Measurements from ENCODE around the gene NLRP12. TPM values are rescaled to one million over a fixed set of nuclear protein-coding genes. Genes with fewer than 3 reads are reported as not detected.
"Not testable (repeated sequence)": the region's sequence is repeated elsewhere in the genome, so short reads cannot be mapped to it uniquely, and the experiment has no call there.

Gene NLRP12
- total and polyA plus RNA-seq, 9 donors, result 0.05 to 0.95 (median 0.15) TPM

GRCh38 chr19:53785196-53785889 lies 38.8 kb downstream of the NLRP12 start:
- WGBS, 3 donors, result 46 to 53% (median 53%) methylated on average over 11 of the region's 11 CpGs

GRCh38 chr19:53782698-53783097 lies 41.4 kb downstream of the NLRP12 start:
- no peaks in the 10 kb centered on the region for H3K36me3 ChIP-seq
- H3K4me3 ChIP-seq, result no peak overlapping the region
- intact Hi-C loops (cut with DNase I), result no loop called here
- 63 to 76% (median 74%) methylated on average over 4 of the region's 4 CpGs for WGBS, 3 donors
- TF ChIP-seq, protein P1, sequence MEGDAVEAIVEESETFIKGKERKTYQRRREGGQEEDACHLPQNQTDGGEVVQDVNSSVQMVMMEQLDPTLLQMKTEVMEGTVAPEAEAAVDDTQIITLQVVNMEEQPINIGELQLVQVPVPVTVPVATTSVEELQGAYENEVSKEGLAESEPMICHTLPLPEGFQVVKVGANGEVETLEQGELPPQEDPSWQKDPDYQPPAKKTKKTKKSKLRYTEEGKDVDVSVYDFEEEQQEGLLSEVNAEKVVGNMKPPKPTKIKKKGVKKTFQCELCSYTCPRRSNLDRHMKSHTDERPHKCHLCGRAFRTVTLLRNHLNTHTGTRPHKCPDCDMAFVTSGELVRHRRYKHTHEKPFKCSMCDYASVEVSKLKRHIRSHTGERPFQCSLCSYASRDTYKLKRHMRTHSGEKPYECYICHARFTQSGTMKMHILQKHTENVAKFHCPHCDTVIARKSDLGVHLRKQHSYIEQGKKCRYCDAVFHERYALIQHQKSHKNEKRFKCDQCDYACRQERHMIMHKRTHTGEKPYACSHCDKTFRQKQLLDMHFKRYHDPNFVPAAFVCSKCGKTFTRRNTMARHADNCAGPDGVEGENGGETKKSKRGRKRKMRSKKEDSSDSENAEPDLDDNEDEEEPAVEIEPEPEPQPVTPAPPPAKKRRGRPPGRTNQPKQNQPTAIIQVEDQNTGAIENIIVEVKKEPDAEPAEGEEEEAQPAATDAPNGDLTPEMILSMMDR (IDR thresholded peaks at IDR 0.05), result no peak
- no peak for TF ChIP-seq POLR2A (IDR thresholded peaks at IDR 0.05)
- TF ChIP-seq EP300 (IDR thresholded peaks at IDR 0.05), result no peak
- no peaks in the 10 kb centered on the region for H3K9me3 ChIP-seq
- DNase-seq, result no peak
- no peaks in the 10 kb centered on the region for H3K27me3 ChIP-seq
- H3K27ac ChIP-seq, result no peak overlapping the region
- H3K4me1 ChIP-seq (ENCODE audit: insufficient read depth), result no peaks in the 10 kb centered on the region

More at GRCh38 chr19:53785196-53785889, 38.8 kb downstream of the NLRP12 start:
- TF ChIP-seq POLR2A (IDR thresholded peaks at IDR 0.05) (no peak), EP300 (IDR thresholded peaks at IDR 0.05) (no peak)
- TF ChIP-seq, protein P1 (IDR thresholded peaks at IDR 0.05), result no peak
- intact Hi-C loops (cut with DNase I), result no loop called here
- H3K4me3 ChIP-seq, result no peak overlapping the region
- no peaks in the 10 kb centered on the region for H3K4me1 ChIP-seq (ENCODE audit: insufficient read depth)
- no peak for DNase-seq
- H3K36me3 ChIP-seq, result no peaks in the 10 kb centered on the region
- H3K27me3 ChIP-seq, result no peaks in the 10 kb centered on the region
- no peak overlapping the region for H3K27ac ChIP-seq
- no peaks in the 10 kb centered on the region for H3K9me3 ChIP-seq

DNA sequence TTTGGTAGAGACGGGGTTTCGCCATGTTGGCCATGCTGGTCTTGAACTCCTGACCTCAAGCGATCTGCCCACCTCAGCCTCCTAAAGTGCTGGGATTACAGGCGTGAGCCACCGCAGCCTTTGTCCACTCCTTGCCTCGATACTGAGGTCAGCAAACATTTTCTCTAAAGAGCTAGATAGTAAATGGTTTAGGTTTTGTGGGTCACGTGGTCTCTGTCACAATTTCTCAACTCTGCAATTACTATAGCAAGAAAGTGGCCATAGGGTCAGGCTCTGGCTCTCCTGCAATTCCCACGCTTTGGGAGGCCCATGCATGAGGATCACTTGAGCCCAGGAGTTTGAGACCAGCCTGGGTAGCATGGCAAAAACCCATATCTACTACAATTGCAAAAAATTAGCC lies 42.8 kb downstream of the NLRP12 start:
- H3K4me1 ChIP-seq (ENCODE audit: insufficient read depth); H3K9me3 ChIP-seq; H3K27me3 ChIP-seq; intact Hi-C loops (cut with DNase I); DNase-seq; H3K27ac ChIP-seq; H3K4me3 ChIP-seq; H3K36me3 ChIP-seq: not testable (repeated sequence)
- WGBS, 3 donors, result 75 to 87% (median 79%) methylated on average over 8 of the region's 8 CpGs

GRCh38 chr19:53780506-53780905 lies 43.6 kb downstream of the NLRP12 start:
- 26 to 48% (median 35%) methylated on average over 1 of the region's 1 CpG for WGBS, 3 donors
- intact Hi-C loops (cut with DNase I), result no loop called here
- no peak overlapping the region for H3K4me3 ChIP-seq
- no peak for DNase-seq
- H3K36me3 ChIP-seq, result no peaks in the 10 kb centered on the region
- H3K4me1 ChIP-seq (ENCODE audit: insufficient read depth), result no peaks in the 10 kb centered on the region
- no peak overlapping the region for H3K27ac ChIP-seq
- no peaks in the 10 kb centered on the region for H3K9me3 ChIP-seq
- TF ChIP-seq POLR2A (IDR thresholded peaks at IDR 0.05), result no peak
- TF ChIP-seq, protein P1 (IDR thresholded peaks at IDR 0.05), result no peak
- TF ChIP-seq EP300 (IDR thresholded peaks at IDR 0.05), result no peak
- no peaks in the 10 kb centered on the region for H3K27me3 ChIP-seq

GRCh38 chr19:53775524-53775923 lies 48.6 kb downstream of the NLRP12 start:
- no peaks in the 10 kb centered on the region for H3K4me1 ChIP-seq (ENCODE audit: insufficient read depth)
- no peak for DNase-seq
- TF ChIP-seq, protein P1 (IDR thresholded peaks at IDR 0.05), result no peak
- no peak for TF ChIP-seq EP300 (IDR thresholded peaks at IDR 0.05)
- no peak for TF ChIP-seq POLR2A (IDR thresholded peaks at IDR 0.05)
- H3K36me3 ChIP-seq, result no peaks in the 10 kb centered on the region
- intact Hi-C loops (cut with DNase I), result no loop called here
- no peaks in the 10 kb centered on the region for H3K27me3 ChIP-seq
- no peak overlapping the region for H3K4me3 ChIP-seq
- H3K9me3 ChIP-seq, result no peaks in the 10 kb centered on the region
- no peak overlapping the region for H3K27ac ChIP-seq
- WGBS, 3 donors, result 68 to 70% (median 70%) methylated on average over 18 of the region's 18 CpGs

DNA sequence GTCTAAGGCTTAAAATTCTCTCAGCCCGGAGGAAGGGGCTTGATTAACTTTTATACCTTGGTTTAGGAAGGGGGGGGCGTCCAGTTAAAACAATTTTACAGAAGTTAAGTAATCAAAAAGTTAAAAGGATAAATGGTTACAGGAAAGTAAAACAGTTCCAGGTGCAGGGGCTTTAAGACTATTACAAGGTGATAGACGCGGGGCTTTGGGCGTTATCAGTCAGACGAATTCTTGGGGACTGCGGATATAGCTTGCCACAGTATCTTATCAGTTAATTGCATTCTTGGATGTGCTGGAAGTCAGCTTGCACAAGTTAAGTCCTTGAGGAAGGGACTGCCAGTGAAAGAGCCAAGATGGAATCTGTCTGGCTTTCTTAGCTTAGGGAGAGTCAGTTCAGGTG lies 49.6 kb downstream of the NLRP12 start:
- H3K27me3 ChIP-seq; H3K4me3 ChIP-seq; DNase-seq; H3K9me3 ChIP-seq; H3K27ac ChIP-seq; H3K36me3 ChIP-seq; H3K4me1 ChIP-seq (ENCODE audit: insufficient read depth); intact Hi-C loops (cut with DNase I): not testable (repeated sequence)
- 12 to 29% (median 17%) methylated on average over 7 of the region's 7 CpGs for WGBS, 3 donors

All from ovary (tissue), 9 donors.